Left lung (tissue), 10 donors: ENCODE measurements around the gene CAPZB. TPM values are rescaled to one million over a fixed set of nuclear protein-coding genes. Genes with fewer than 3 reads are reported as not detected.

ENCODE experiments used
- ATAC-seq: fragments of 200-7000 bp; cut with Tn5 transposase; one replicate; pipeline ENCODE4 v1.9.1; 2020; ENCODE audit warnings: moderate library complexity
- DNase-seq, 4 donors: peaks; one replicate each; pipeline ENCODE4 v3.0.0-alpha.2; 2013 to 2020
- H3K27ac ChIP-seq, 2 donors: fragments of 200-600 bp; sonication (generic) in 1 of 2; one replicate each; pipeline versions ENCODE4 v1.5.0 to v1.8.0; 2020 to 2021
- H3K27me3 ChIP-seq, 2 donors: fragments of 200-600 bp; sonication (generic) in 1 of 2; one replicate each; pipeline versions ENCODE4 v1.5.0 to v1.8.0; 2020 to 2021
- H3K36me3 ChIP-seq, 2 donors: fragments of 200-600 bp; sonication (generic) in 1 of 2; one replicate each; pipeline versions ENCODE4 v1.5.0 to v1.8.0; 2020 to 2021
- H3K4me1 ChIP-seq, 2 donors: fragments of 200-600 bp; one replicate each; pipeline ENCODE4 v1.8.0; 2021
- H3K4me3 ChIP-seq, 2 donors: fragments of 200-600 bp; sonication (generic) in 1 of 2; one replicate each; pipeline versions ENCODE4 v1.5.0 to v1.8.0; 2020 to 2021; ENCODE audit warnings: mild to moderate bottlenecking in 1 of 2
- H3K9me3 ChIP-seq, 2 donors: fragments of 200-600 bp; sonication (generic) in 1 of 2; one replicate each; pipeline versions ENCODE4 v1.5.0 to v1.8.0; 2020 to 2021
- intact Hi-C, 2 donors: fragments of 100-400 bp; cut with DNase I; formaldehyde crosslinking; loops; one replicate each; pipeline versions ENCODE4 v1.11.2 to v1.14.2; 2022
- polyA plus RNA-seq, 6 donors: library from polyadenylated mRNA; unstranded; fragments of 120-200 nt; gene quantifications; one replicate each; pipeline ENCODE4 v1.2.1, GENCODE V29; 2013; ENCODE audit not compliant: insufficient read length in 6 of 6
- total RNA-seq, 2 donors: library from RNA; stranded (reverse); fragmentation: NEBNext Ultra II Directional; extraction: Animal tissue kit (Norgen Biotek cat#: 25700); gene quantifications; one replicate each; pipeline ENCODE4 v1.2.1, GENCODE V29; 2021
- TF ChIP-seq, protein P1 (sequence below), 2 donors: fragments of 200-600 bp; sonication (generic) in 1 of 2; IDR thresholded peaks; one replicate each; pipeline versions ENCODE4 v1.5.0 to v1.8.0; 2021; ENCODE audit warnings: antibody characterized with exemption in 2 of 2
- donor health status: DM: no; HTN: yes; CAD: no.
- donor health status: DM: no; HTN: no; CAD: no.

The CAPZB gene
- total and polyA plus RNA-seq, 8 donors, result 223 to 327 (median 256) TPM

GRCh38 chr1:19352839-19353238 is 132.5 kb downstream of the CAPZB start:
- intact Hi-C loops, result no loop called here
- Histone ChIP-seq H3K27ac (no peak overlapping the region), H3K4me1 (peaks cover 0 to 17% of the 10 kb centered on the region in 2 donors), H3K4me3 (no peak overlapping the region), H3K36me3 (peaks cover 0 to 92% of the 10 kb centered on the region in 2 donors), H3K9me3 (no peaks in the 10 kb centered on the region), H3K27me3 (no peaks in the 10 kb centered on the region)
- TF ChIP-seq, protein P1, sequence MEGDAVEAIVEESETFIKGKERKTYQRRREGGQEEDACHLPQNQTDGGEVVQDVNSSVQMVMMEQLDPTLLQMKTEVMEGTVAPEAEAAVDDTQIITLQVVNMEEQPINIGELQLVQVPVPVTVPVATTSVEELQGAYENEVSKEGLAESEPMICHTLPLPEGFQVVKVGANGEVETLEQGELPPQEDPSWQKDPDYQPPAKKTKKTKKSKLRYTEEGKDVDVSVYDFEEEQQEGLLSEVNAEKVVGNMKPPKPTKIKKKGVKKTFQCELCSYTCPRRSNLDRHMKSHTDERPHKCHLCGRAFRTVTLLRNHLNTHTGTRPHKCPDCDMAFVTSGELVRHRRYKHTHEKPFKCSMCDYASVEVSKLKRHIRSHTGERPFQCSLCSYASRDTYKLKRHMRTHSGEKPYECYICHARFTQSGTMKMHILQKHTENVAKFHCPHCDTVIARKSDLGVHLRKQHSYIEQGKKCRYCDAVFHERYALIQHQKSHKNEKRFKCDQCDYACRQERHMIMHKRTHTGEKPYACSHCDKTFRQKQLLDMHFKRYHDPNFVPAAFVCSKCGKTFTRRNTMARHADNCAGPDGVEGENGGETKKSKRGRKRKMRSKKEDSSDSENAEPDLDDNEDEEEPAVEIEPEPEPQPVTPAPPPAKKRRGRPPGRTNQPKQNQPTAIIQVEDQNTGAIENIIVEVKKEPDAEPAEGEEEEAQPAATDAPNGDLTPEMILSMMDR (IDR thresholded peaks at IDR 0.05), result no peak
- peak in 1 of 4 donors; percentile 64 for DNase-seq
- no peak for ATAC-seq

DNA sequence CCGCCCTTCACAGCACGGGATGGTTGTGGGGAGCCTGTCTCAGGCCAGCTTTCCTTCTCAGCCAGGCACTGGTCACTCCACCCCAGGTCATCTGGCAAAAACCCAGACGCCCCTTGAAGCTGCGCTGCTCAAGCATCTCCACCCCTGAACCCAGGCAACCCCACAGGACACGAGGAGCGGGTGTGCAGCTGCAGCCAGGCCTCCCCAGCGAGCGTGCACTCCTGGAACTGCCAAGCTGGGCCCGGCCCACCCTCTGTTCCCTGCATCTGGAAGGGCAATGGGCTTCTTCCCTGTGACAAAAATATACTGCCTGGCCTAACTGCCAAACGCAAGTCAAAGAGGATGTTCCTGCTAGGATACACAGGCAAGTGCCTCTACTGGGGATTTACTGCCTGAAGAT is 133.5 kb downstream of the CAPZB start:
- Histone ChIP-seq H3K4me3 (no peak overlapping the region), H3K27me3 (no peaks in the 10 kb centered on the region), H3K9me3 (no peaks in the 10 kb centered on the region), H3K36me3 (peaks cover 0 to 82% of the 10 kb centered on the region in 2 donors), H3K27ac (no peak overlapping the region), H3K4me1 (peaks cover 0 to 26% of the 10 kb centered on the region in 2 donors)
- TF ChIP-seq, protein P1 (IDR thresholded peaks at IDR 0.05), result no peak
- ATAC-seq (no peak), DNase-seq (peak in 1 of 4 donors; percentile 71)
- intact Hi-C loops, result no loop called here

DNA sequence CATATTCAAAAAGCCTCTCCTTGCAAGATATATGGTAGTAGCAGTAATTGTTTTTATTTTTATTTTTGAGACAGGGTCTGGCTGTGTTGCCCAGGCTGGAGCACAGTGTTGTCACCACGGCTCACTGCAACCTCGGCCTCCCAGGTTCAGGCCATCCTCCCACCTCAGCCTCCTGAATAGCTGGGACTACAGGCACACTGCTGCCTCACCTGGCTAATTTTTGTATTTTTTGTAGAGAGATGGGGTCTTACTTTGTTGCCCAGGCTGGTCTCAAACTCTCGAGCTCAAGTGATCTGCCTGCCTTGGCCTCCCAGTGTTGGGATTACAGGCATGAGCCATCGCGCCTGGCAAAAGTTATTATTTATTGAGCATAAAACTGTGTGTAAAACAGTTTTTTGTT is 134.8 kb downstream of the CAPZB start:
- intact Hi-C loops, result no loop called here

DNA sequence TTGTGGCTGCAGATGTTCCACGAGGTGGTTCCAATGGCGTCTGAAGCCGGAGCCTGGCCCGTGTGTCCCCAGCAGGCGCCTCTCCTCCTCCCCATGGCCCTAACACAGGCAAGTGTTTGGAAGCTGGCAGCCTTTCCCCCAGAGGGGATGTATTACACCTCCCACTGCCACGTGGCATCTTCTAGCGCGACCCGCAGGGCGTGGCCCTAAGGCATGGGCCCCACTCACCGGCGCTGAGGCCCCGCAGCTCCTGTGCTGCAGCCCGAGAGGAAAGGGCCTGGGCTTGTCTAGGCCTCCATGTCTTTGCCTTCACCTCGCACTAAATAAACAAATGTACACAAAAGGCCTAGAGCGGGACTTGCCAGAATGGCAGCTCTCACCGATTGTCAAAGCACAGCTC is 135.3 kb downstream of the CAPZB start:
- H3K36me3 ChIP-seq, result peaks cover 0 to 73% of the 10 kb centered on the region in 2 donors
- intact Hi-C loops, result loop anchor here in 1 of 2 donors (10.0 kb wide), 1 partner anchor 305 kb away; no protein-coding TSS in a partner anchor
- TF ChIP-seq, protein P1 (IDR thresholded peaks at IDR 0.05), result no peak

More for the DNA sequence above, 134.8 kb downstream of the CAPZB start:
- TF ChIP-seq, protein P1 (IDR thresholded peaks at IDR 0.05), result no peak
- Histone ChIP-seq H3K4me3 (no peak overlapping the region), H3K27me3 (no peaks in the 10 kb centered on the region), H3K9me3 (no peaks in the 10 kb centered on the region), H3K4me1 (peaks cover 0 to 32% of the 10 kb centered on the region in 2 donors), H3K27ac (no peak overlapping the region), H3K36me3 (peaks cover 0 to 73% of the 10 kb centered on the region in 2 donors)
- no peak for ATAC-seq
- DNase-seq, result peak in 1 of 4 donors; percentile 28

GRCh38 chr1:19348441-19349198 is 136.7 kb downstream of the CAPZB start:
- TF ChIP-seq, protein P1 (IDR thresholded peaks at IDR 0.05), result no peak
- Histone ChIP-seq H3K27me3 (no peaks in the 10 kb centered on the region), H3K4me3 (no peak overlapping the region), H3K36me3 (peaks cover 0 to 73% of the 10 kb centered on the region in 2 donors), H3K27ac (peak overlapping the region in 1 of 2 donors; percentile 53), H3K4me1 (peaks cover 0 to 32% of the 10 kb centered on the region in 2 donors), H3K9me3 (no peaks in the 10 kb centered on the region)
- intact Hi-C loops, result loop anchor here in 1 of 2 donors (10.0 kb wide), 1 partner anchor 306 kb away; no protein-coding TSS in a partner anchor
- no peak for ATAC-seq
- peak in 1 of 4 donors; percentile 34 for DNase-seq

More for the DNA sequence above, 135.3 kb downstream of the CAPZB start:
- no peak overlapping the region for H3K4me3 ChIP-seq
- H3K4me1 ChIP-seq, result peaks cover 0 to 32% of the 10 kb centered on the region in 2 donors
- H3K27ac ChIP-seq, result no peak overlapping the region
- peak in 1 of 4 donors; percentile 60 for DNase-seq
- no peaks in the 10 kb centered on the region for H3K9me3 ChIP-seq
- H3K27me3 ChIP-seq, result no peaks in the 10 kb centered on the region
- ATAC-seq, result no peak
